ENCODE results near the gene PXMP4. TPM values are rescaled to one million over a fixed set of nuclear protein-coding genes. Genes with fewer than 3 reads are reported as not detected.
A peak's percentile ranks its signal among the peaks of the same experiment; 100 is the strongest.

The PXMP4 gene
- total and polyA plus RNA-seq, 9 of the 15 experiments (the other 6 are each of a cell fraction or from before 2014, with no cell fraction given), result 4.8 to 29.1 (median 6.8) TPM

- no peak for TF ChIP-seq STAT6 (CRISPR knock-in tag; IDR thresholded peaks at IDR 0.05)
- peak; percentile 87 for TF ChIP-seq POLR2G (IDR thresholded peaks at IDR 0.05; ENCODE audit: low read depth, low read length)
- 0 out of 2 replicates have a peak, but pooled peaks have one; percentile 43 for TF ChIP-seq GABPB1 (CRISPR knock-in tag; IDR thresholded peaks at IDR 0.05)
- peak; percentile 94 for TF ChIP-seq CTBP1 (IDR thresholded peaks at IDR 0.05; ENCODE audit: borderline replicate concordance)
- TF ChIP-seq TFAP4 (CRISPR knock-in tag; IDR thresholded peaks at IDR 0.05; ENCODE audit: borderline replicate concordance), result peak; percentile 77; the same call in 1 of the 2 replicates
- TF ChIP-seq CHAMP1 (IDR thresholded peaks at IDR 0.05), result no peak
- TF ChIP-seq MTA1 (IDR thresholded peaks at IDR 0.05; ENCODE audit: borderline replicate concordance), result no peak
- TF ChIP-seq RBM25 (IDR thresholded peaks at IDR 0.05; ENCODE audit: low read depth, low read length, severe bottlenecking), result peak; percentile 97
- TF ChIP-seq ZNF592 (IDR thresholded peaks at IDR 0.05), result peak; percentile 57; the same call in 1 of the 2 replicates
- TF ChIP-seq GATAD2B (IDR thresholded peaks at IDR 0.05; ENCODE audit: borderline replicate concordance), result 0 out of 2 replicates have a peak, but pooled peaks have one; percentile 90
- no peak for TF ChIP-seq SRF (CRISPR knock-in tag; IDR thresholded peaks at IDR 0.05)
- no peak for TF ChIP-seq ZNF740 (CRISPR knock-in tag; IDR thresholded peaks at IDR 0.05)
- TF ChIP-seq ZNF740 (tag; IDR thresholded peaks at IDR 0.05), result no peak
- TF ChIP-seq ZEB2 (IDR thresholded peaks at IDR 0.05), result no peak
- 0 out of 2 replicates have a peak, but pooled peaks have one; percentile 36 for TF ChIP-seq FOSL1 (tag; conservative IDR thresholded peaks at IDR 0.05)
Measured at GRCh38 chr20:33686100-33686983, 33.8 kb downstream of the PXMP4 start, which contains the start of gene E2F1 (continued).
